Left lung (tissue), 10 donors: ENCODE measurements around the gene CWC15. TPM values are rescaled to one million over a fixed set of nuclear protein-coding genes. Genes with fewer than 3 reads are reported as not detected.

Experiments used
- ATAC-seq: fragments of 200-7000 bp; cut with Tn5 transposase; one replicate; pipeline ENCODE4 v1.9.1; 2020; ENCODE audit warnings: moderate library complexity
- DNase-seq, 4 donors: peaks; one replicate each; pipeline ENCODE4 v3.0.0-alpha.2; 2013 to 2020
- H3K27ac ChIP-seq, 2 donors: fragments of 200-600 bp; sonication (generic) in 1 of 2; one replicate each; pipeline versions ENCODE4 v1.5.0 to v1.8.0; 2020 to 2021
- H3K27me3 ChIP-seq, 2 donors: fragments of 200-600 bp; sonication (generic) in 1 of 2; one replicate each; pipeline versions ENCODE4 v1.5.0 to v1.8.0; 2020 to 2021
- H3K36me3 ChIP-seq, 2 donors: fragments of 200-600 bp; sonication (generic) in 1 of 2; one replicate each; pipeline versions ENCODE4 v1.5.0 to v1.8.0; 2020 to 2021
- H3K4me1 ChIP-seq, 2 donors: fragments of 200-600 bp; one replicate each; pipeline ENCODE4 v1.8.0; 2021
- H3K4me3 ChIP-seq, 2 donors: fragments of 200-600 bp; sonication (generic) in 1 of 2; one replicate each; pipeline versions ENCODE4 v1.5.0 to v1.8.0; 2020 to 2021; ENCODE audit warnings: mild to moderate bottlenecking in 1 of 2
- H3K9me3 ChIP-seq, 2 donors: fragments of 200-600 bp; sonication (generic) in 1 of 2; one replicate each; pipeline versions ENCODE4 v1.5.0 to v1.8.0; 2020 to 2021
- CTCF ChIP-seq, 2 donors: fragments of 200-600 bp; sonication (generic) in 1 of 2; IDR thresholded peaks; one replicate each; pipeline versions ENCODE4 v1.5.0 to v1.8.0; 2021; ENCODE audit warnings: antibody characterized with exemption in 2 of 2
- intact Hi-C, 2 donors: fragments of 100-400 bp; cut with DNase I; formaldehyde crosslinking; loops; one replicate each; pipeline versions ENCODE4 v1.11.2 to v1.14.2; 2022
- polyA plus RNA-seq, 6 donors: library from polyadenylated mRNA; unstranded; fragments of 120-200 nt; gene quantifications; one replicate each; pipeline ENCODE4 v1.2.1, GENCODE V29; 2013; ENCODE audit not compliant: insufficient read length in 6 of 6
- total RNA-seq, 2 donors: library from RNA; stranded (reverse); fragmentation: NEBNext Ultra II Directional; extraction: Animal tissue kit (Norgen Biotek cat#: 25700); gene quantifications; one replicate each; pipeline ENCODE4 v1.2.1, GENCODE V29; 2021
- donor health status: DM: no; HTN: yes; CAD: no.
- donor health status: DM: no; HTN: no; CAD: no.

CWC15 gene
- total and polyA plus RNA-seq, 8 donors, result 43.3 to 108 (median 97.6) TPM

DNA sequence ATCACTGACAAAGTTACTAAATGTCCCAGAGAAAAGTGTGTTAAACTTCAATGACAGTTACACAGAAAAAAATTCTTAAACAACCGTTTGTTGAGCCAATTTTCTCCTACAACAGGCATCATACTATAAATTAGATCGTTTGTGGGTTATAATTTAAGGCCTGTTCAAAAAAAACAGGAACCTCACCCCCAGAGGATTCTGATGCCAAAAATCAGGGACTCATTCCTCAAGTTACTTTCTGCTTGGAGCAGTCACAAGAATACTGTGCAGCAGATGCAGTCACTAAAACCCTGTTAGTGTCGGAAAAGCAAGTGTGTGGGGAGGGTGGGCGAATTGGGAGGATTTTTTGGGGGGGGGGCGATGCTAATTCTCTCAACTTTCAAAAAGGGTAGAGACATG, 657 bp downstream of the CWC15 start:
- intact Hi-C loops, result loop anchor here in 1 of 2 donors (10.0 kb wide), 1 partner anchor 172 kb away; no protein-coding TSS in a partner anchor
- H3K9me3 ChIP-seq, result no peaks in the 10 kb centered on the region
- peaks cover 9 to 20% of the 10 kb centered on the region in 2 donors for H3K4me1 ChIP-seq
- H3K4me3 ChIP-seq, result peak overlapping the region; percentile 75 to 81
- no peaks in the 10 kb centered on the region for H3K27me3 ChIP-seq
- ATAC-seq (no peak), DNase-seq (no peak)
- peaks cover 0 to 41% of the 10 kb centered on the region in 2 donors for H3K36me3 ChIP-seq
- TF ChIP-seq CTCF (IDR thresholded peaks at IDR 0.05), result no peak
- H3K27ac ChIP-seq, result peak overlapping the region in 1 of 2 donors; percentile 75

- H3K27me3 ChIP-seq, result no peaks in the 10 kb centered on the region
- H3K36me3 ChIP-seq, result peaks cover 0 to 83% of the 10 kb centered on the region in 2 donors
- no peak for ATAC-seq
- H3K9me3 ChIP-seq, result no peaks in the 10 kb centered on the region
- DNase-seq, result no peak
- peaks cover 9 to 20% of the 10 kb centered on the region in 2 donors for H3K4me1 ChIP-seq
- H3K4me3 ChIP-seq, result no peak overlapping the region
- intact Hi-C loops, result no loop called here
- H3K27ac ChIP-seq, result no peak overlapping the region
- TF ChIP-seq CTCF (IDR thresholded peaks at IDR 0.05), result peak in 1 of 2 donors; percentile 42
These were observed 4.9 kb downstream of the CWC15 start for GRCh38 chr11:94968334-94968958.

GRCh38 chr11:94964934-94965333, 8.4 kb downstream of the CWC15 start:
- TF ChIP-seq CTCF (IDR thresholded peaks at IDR 0.05), result no peak
- Histone ChIP-seq H3K27me3 (no peaks in the 10 kb centered on the region), H3K4me1 (no peaks in the 10 kb centered on the region), H3K9me3 (no peaks in the 10 kb centered on the region), H3K36me3 (peaks cover 0 to 100% of the 10 kb centered on the region in 2 donors), H3K4me3 (no peak overlapping the region), H3K27ac (no peak overlapping the region)
- intact Hi-C loops, result no loop called here
- no peak for DNase-seq
- no peak for ATAC-seq

DNA sequence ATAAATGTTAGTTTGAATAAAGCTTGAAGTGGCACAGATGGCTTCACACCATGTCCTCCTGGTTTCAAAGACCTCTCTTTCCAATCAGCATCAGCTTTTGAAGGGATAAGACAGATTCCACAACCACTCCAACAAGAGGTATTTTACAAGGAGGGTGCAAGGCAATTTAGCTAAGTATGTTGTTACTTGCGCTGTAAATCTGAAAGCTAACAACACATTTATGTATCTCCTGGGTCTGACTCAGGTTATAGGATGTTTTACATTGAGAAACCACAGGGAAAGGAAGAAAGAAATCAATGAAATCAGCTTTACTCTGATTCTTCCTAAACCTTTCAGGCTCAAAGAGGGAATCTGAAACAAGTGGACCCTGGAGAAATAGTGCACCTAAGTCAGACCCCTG, 12.1 kb downstream of the CWC15 start:
- Histone ChIP-seq H3K27ac (no peak overlapping the region), H3K4me3 (no peak overlapping the region), H3K4me1 (no peaks in the 10 kb centered on the region), H3K27me3 (no peaks in the 10 kb centered on the region), H3K9me3 (no peaks in the 10 kb centered on the region), H3K36me3 (peaks cover 0 to 66% of the 10 kb centered on the region in 2 donors)
- intact Hi-C loops, result no loop called here
- no peak for TF ChIP-seq CTCF (IDR thresholded peaks at IDR 0.05)
- ATAC-seq (no peak), DNase-seq (no peak)

DNA sequence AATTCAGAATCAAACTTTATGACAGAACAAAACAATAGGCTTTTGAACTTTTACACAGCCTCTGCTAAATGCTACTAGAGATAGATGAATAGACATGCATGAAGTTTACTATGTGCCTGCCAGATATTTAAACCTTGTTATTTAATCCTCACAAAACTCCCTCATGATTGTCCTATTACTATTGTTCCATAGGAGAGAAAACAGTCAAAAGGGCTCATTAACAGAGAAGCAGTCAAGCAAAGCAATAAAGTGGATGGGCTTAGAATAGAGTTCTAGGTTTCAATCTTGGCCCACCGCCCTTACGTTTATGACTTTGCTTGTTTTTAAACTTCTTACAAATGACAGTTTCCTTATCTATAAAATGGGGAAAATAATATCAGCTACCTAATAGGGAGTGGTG, 12.9 kb downstream of the CWC15 start:
- Histone ChIP-seq H3K27me3 (no peaks in the 10 kb centered on the region), H3K36me3 (peaks cover 0 to 58% of the 10 kb centered on the region in 2 donors), H3K4me1 (no peaks in the 10 kb centered on the region), H3K27ac (no peak overlapping the region), H3K4me3 (no peak overlapping the region), H3K9me3 (no peaks in the 10 kb centered on the region)
- intact Hi-C loops, result no loop called here
- DNase-seq (no peak), ATAC-seq (no peak)
- TF ChIP-seq CTCF (IDR thresholded peaks at IDR 0.05), result no peak
